Ishikawa (cell line): ENCODE results near the gene C1QC.

ENCODE experiments used
- CEBPB ChIP-seq: IDR thresholded peaks from 2 replicates; pipeline ENCODE4 v1.6.1; 2012
- EP300 ChIP-seq: IDR thresholded peaks from 2 replicates; pipeline ENCODE4 v1.6.1; 2012; ENCODE audit warnings: borderline replicate concordance
- FOXM1 ChIP-seq: IDR thresholded peaks from 2 replicates; pipeline ENCODE4 v1.6.1; 2012; ENCODE audit warnings: low read depth, borderline replicate concordance
- REST ChIP-seq: IDR thresholded peaks from 2 replicates; pipeline ENCODE4 v1.6.1; 2012; ENCODE audit warnings: low read depth, mild to moderate bottlenecking
- TAF1 ChIP-seq: IDR thresholded peaks from 2 replicates; pipeline ENCODE4 v1.6.1; 2012; ENCODE audit warnings: low read depth, mild to moderate bottlenecking
- TEAD4 ChIP-seq: IDR thresholded peaks from 2 replicates; pipeline ENCODE4 v1.6.1; 2012

- TF ChIP-seq EP300: no peak
- no peak for TF ChIP-seq TEAD4
- TF ChIP-seq FOXM1: no peak
- no peak for TF ChIP-seq TAF1
- no peak for TF ChIP-seq CEBPB
- no peak for TF ChIP-seq REST
Observed at GRCh38 chr1:22696610-22697009, 53.2 kb downstream of the C1QC start.
